PC-3 (cell line): ENCODE data around the gene DLD. TPM values are rescaled to one million over a fixed set of nuclear protein-coding genes. Genes with fewer than 3 reads are reported as not detected.

Source experiments
- ATAC-seq: fragments of 200-7000 bp; cut with Tn5 transposase; 2 replicates; pipeline ENCODE4 v1.9.1; 2020; ENCODE audit warnings: mild to moderate bottlenecking, moderate library complexity
- BruUV-seq: library from RNA; stranded (reverse); fragments of 400-500 nt; replicated peaks from 2 replicates; lab custom pipeline; 2021; lab: Mats Ljungman, UMichigan
- CTCF ChIA-PET: fragments of 300-600 bp; sonication (Branson Sonifier 250); formaldehyde crosslinking; loops from one replicate; lab custom pipeline; 2022; ENCODE audit warnings: antibody characterized with exemption; lab: Charles Lee
- POLR2A ChIA-PET: fragments of 300-600 bp; sonication (Branson Sonifier 250); formaldehyde crosslinking; loops from one replicate; lab custom pipeline; 2022; ENCODE audit warnings: antibody characterized with exemption; ENCODE audit not compliant: unreplicated experiment; lab: Charles Lee
- DNase-seq: peaks from one replicate; pipeline ENCODE4 v3.0.0-alpha.2; 2015
- H2AFZ ChIP-seq: fragments of 300-600 bp; sonication (generic); 2 replicates; pipeline ENCODE4 v1.6.0; 2016; ENCODE audit warnings: antibody characterized with exemption, low read length
- H3F3A ChIP-seq: fragments of 300-600 bp; sonication (generic); one replicate; pipeline ENCODE4 v1.6.0; 2017; ENCODE audit warnings: antibody characterized with exemption, low read length, control low read depth, mild to moderate bottlenecking; ENCODE audit not compliant: unreplicated experiment
- H3K27ac ChIP-seq: fragments of 300-600 bp; sonication (generic); 2 replicates; pipeline ENCODE4 v1.5.1; 2016; ENCODE audit warnings: mild to moderate bottlenecking, low read length
- H3K27me3 ChIP-seq: fragments of 300-600 bp; sonication (generic); 2 replicates; pipeline ENCODE4 v1.6.1; 2016; ENCODE audit warnings: low read length, mixed read lengths
- H3K36me3 ChIP-seq: fragments of 300-600 bp; sonication (generic); 2 replicates; pipeline ENCODE4 v1.6.1; 2016; ENCODE audit warnings: low read depth, mixed run types, low read length, mixed read lengths
- H3K4me1 ChIP-seq: fragments of 300-600 bp; sonication (generic); 2 replicates; pipeline ENCODE4 v1.5.1; 2016; ENCODE audit warnings: low read length; ENCODE audit not compliant: insufficient read depth
- H3K4me2 ChIP-seq: fragments of 300-600 bp; sonication (generic); 2 replicates; pipeline ENCODE4 v1.6.0; 2016; ENCODE audit warnings: low read length
- H3K4me3 ChIP-seq: fragments of 300-600 bp; sonication (generic); 2 replicates; pipeline ENCODE4 v1.5.1; 2016; ENCODE audit warnings: mild to moderate bottlenecking, low read length, mixed read lengths
- H3K79me2 ChIP-seq: fragments of 300-600 bp; sonication (generic); 2 replicates; pipeline ENCODE4 v1.6.1; 2017; ENCODE audit warnings: low read length, mixed read lengths
- H3K9ac ChIP-seq: fragments of 300-600 bp; sonication (generic); 2 replicates; pipeline ENCODE4 v1.6.0; 2016; ENCODE audit warnings: mild to moderate bottlenecking, low read length
- H3K9me2 ChIP-seq: fragments of 300-600 bp; sonication (generic); replicated peaks from 2 replicates; pipeline ENCODE4 v1.6.1; 2016; ENCODE audit warnings: mixed run types, low read length, mixed read lengths
- H3K9me3 ChIP-seq: fragments of 300-600 bp; sonication (generic); 2 replicates; pipeline ENCODE4 v1.6.1; 2016; ENCODE audit warnings: low read length, mixed read lengths
- H4K20me1 ChIP-seq: fragments of 300-600 bp; sonication (generic); 2 replicates; pipeline ENCODE4 v1.6.1; 2016; ENCODE audit warnings: low read length, mixed read lengths
- EZH2 ChIP-seq: fragments of 300-600 bp; sonication (generic); IDR thresholded peaks from one replicate; pipeline ENCODE4 v1.6.1; 2017; ENCODE audit warnings: antibody characterized with exemption, mild to moderate bottlenecking, low read length; ENCODE audit not compliant: unreplicated experiment
- EZH2phosphoT487 ChIP-seq: fragments of 300-600 bp; sonication (generic); IDR thresholded peaks from 2 replicates; pipeline ENCODE4 v1.6.1; 2018; ENCODE audit warnings: mild to moderate bottlenecking, antibody characterized with exemption, low read length, borderline replicate concordance
- intact Hi-C: fragments of 100-400 bp; cut with micrococcal nuclease; formaldehyde crosslinking; loops from 2 replicates; pipeline ENCODE4 v1.9.0; 2023
- total RNA-seq: library from RNA; depleted of rRNA; stranded (reverse); fragments of >200 nt; gene quantifications from 2 replicates; pipeline ENCODE4 v1.2.3, GENCODE V29; 2014
- TF ChIP-seq, protein P1 (sequence below): fragments of 300-600 bp; sonication (generic); conservative IDR thresholded peaks from 2 replicates; pipeline ENCODE4 v1.5.1; 2017; ENCODE audit warnings: antibody characterized with exemption, low read depth, mild to moderate bottlenecking, low read length

The DLD gene
- total RNA-seq, 1 experiment from 2014 or later, result 64.0 TPM

DNA sequence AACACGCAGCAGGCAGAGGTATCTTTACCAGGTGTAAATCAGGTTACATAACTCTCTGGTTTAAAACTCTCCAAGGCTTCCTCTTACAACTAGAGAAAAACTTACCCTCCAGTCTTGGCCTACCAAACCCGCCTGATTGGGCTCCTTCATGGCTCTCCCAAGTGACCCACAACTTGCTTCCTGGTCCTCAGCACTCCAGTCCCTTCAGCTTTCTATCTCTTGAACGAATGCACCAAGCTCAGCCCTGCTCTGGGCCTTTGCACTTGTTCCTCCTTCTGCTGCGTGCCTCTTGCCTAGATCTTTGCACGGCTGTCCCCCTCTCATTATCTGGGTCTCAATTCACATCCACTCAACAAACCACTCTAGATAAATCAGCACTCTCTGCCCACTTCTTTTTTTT lies 32.7 kb upstream of the DLD start:
- Histone ChIP-seq H2AFZ (no peak overlapping the region), H3K9me3 (no peaks in the 10 kb centered on the region), H3K9me2 (no peaks in the 10 kb centered on the region), H3K9ac (no peak overlapping the region), H3K36me3 (no peaks in the 10 kb centered on the region), H3K4me2 (no peak overlapping the region; the same call in 1 of the 2 replicates), H3K27me3 (no peaks in the 10 kb centered on the region), H4K20me1 (no peaks in the 10 kb centered on the region), H3F3A (peaks cover 3% of the 10 kb centered on the region), H3K4me1 (peaks cover 17% of the 10 kb centered on the region), H3K27ac (no peak overlapping the region), H3K79me2 (no peaks in the 10 kb centered on the region), H3K4me3 (no peak overlapping the region)
- TF ChIP-seq, protein P1, sequence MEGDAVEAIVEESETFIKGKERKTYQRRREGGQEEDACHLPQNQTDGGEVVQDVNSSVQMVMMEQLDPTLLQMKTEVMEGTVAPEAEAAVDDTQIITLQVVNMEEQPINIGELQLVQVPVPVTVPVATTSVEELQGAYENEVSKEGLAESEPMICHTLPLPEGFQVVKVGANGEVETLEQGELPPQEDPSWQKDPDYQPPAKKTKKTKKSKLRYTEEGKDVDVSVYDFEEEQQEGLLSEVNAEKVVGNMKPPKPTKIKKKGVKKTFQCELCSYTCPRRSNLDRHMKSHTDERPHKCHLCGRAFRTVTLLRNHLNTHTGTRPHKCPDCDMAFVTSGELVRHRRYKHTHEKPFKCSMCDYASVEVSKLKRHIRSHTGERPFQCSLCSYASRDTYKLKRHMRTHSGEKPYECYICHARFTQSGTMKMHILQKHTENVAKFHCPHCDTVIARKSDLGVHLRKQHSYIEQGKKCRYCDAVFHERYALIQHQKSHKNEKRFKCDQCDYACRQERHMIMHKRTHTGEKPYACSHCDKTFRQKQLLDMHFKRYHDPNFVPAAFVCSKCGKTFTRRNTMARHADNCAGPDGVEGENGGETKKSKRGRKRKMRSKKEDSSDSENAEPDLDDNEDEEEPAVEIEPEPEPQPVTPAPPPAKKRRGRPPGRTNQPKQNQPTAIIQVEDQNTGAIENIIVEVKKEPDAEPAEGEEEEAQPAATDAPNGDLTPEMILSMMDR, result no peak
- TF ChIP-seq EZH2phosphoT487, result no peak
- no peak for TF ChIP-seq EZH2
- ATAC-seq (no peak), DNase-seq (no peak)
- ChIA-PET CTCF (interaction anchor here (1.4 kb wide), 1 partner anchor 16 kb away, joined by 4 read pairs; no protein-coding TSS in a partner anchor), POLR2A (no interaction called here)
- BruUV-seq, result no TSS peak
- intact Hi-C loops, result no loop called here

DNA sequence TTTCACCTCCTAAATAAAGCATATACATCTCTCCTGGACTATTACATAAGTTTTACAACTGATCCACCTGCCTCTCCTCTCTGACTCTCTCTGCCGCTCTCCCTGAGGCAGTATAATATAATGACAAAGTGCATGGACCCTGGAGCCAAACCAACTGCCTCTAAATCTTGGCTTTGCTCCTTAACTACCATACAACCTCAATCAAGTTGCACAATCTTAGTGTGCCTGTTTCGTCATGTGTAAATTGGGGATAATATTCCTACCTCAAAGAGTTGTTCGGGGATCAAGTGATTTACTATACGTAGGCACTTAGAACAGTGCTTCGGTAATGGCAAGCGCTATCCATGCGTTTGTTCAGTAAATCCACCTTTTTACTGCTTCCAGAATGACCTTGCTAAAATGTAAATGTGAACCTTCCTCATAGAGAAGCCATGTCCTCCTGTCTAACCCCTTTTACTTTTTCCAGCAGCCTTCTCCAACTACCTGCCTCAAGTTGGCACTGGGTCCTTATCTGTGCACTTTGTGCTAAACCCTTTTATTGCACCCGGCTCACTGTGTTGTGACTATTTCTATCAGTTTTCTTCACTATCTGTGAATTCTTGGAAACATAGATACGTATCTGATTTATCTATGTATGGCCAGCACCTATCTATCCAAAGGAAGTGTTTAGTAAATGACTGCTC lies 30.6 kb upstream of the DLD start:
- no peaks in the 10 kb centered on the region for H4K20me1 ChIP-seq
- no peaks in the 10 kb centered on the region for H3K27me3 ChIP-seq
- H2AFZ ChIP-seq, result no peak overlapping the region
- H3F3A ChIP-seq, result peaks cover 3% of the 10 kb centered on the region
- ChIA-PET POLR2A (no interaction called here), CTCF (no interaction called here)
- H3K79me2 ChIP-seq, result no peaks in the 10 kb centered on the region
- H3K4me2 ChIP-seq, result no peak overlapping the region
- intact Hi-C loops, result no loop called here
- ATAC-seq (no peak), DNase-seq (no peak)
- peaks cover 20% of the 10 kb centered on the region for H3K4me1 ChIP-seq
- H3K36me3 ChIP-seq, result no peaks in the 10 kb centered on the region
- TF ChIP-seq, protein P1, result no peak
- TF ChIP-seq EZH2phosphoT487 (no peak), EZH2 (no peak)
- H3K9me2 ChIP-seq, result no peaks in the 10 kb centered on the region
- H3K27ac ChIP-seq, result no peak overlapping the region
- no TSS peak for BruUV-seq
- no peak overlapping the region for H3K4me3 ChIP-seq
- no peaks in the 10 kb centered on the region for H3K9me3 ChIP-seq
- no peak overlapping the region for H3K9ac ChIP-seq

DNA sequence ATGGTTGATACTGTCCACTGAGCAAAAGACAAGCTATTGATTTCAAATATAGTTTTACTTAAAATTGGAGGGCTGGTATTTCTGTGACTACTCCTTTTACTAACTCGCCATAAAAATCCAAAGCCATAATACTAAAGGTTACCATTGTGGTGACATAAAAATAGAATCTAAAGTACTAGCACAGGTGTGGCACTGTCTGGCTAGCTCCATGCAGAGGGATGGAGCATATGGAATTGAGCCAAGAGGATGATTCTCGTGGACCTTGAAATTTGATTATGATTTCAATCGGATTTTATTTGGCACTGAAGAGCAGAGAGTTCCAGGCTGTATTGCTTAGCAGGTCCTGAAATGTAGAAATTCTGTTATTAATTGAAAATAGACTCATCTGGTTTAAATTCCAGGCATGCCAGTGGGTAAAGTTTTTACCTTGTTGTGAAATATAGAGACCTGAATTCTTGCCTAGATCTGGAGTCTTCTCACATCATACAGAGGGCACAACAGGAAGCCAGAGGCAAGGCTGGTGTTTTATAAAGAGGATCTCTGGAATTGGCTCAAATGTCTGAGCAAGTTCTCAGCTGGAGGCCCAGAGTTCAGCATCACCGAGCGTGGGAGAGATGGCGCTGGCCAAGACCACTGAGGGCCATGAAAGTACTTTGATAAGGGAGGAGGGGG lies 29.9 kb upstream of the DLD start:
- peaks cover 27% of the 10 kb centered on the region for H3K4me1 ChIP-seq
- ChIA-PET CTCF (no interaction called here), POLR2A (no interaction called here)
- H3K4me2 ChIP-seq, result no peak overlapping the region
- no peak overlapping the region for H3K4me3 ChIP-seq
- ATAC-seq (no peak), DNase-seq (no peak)
- H2AFZ ChIP-seq, result no peak overlapping the region
- H3K9me3 ChIP-seq, result no peaks in the 10 kb centered on the region
- no peaks in the 10 kb centered on the region for H4K20me1 ChIP-seq
- no TSS peak for BruUV-seq
- TF ChIP-seq EZH2phosphoT487 (no peak), EZH2 (no peak)
- TF ChIP-seq, protein P1, result no peak
- H3K9me2 ChIP-seq, result no peaks in the 10 kb centered on the region
- H3K27ac ChIP-seq, result no peak overlapping the region
- no peaks in the 10 kb centered on the region for H3K36me3 ChIP-seq
- H3K9ac ChIP-seq, result no peak overlapping the region
- peaks cover 3% of the 10 kb centered on the region for H3F3A ChIP-seq
- no peaks in the 10 kb centered on the region for H3K27me3 ChIP-seq
- H3K79me2 ChIP-seq, result no peaks in the 10 kb centered on the region
- intact Hi-C loops, result no loop called here
